ENCODE measurements around the gene GPR34.
"Not testable (repeated sequence)": the region's sequence is repeated elsewhere in the genome, so short reads cannot be mapped to it uniquely, and the experiment has no call there.

The GPR34 gene, protein sequence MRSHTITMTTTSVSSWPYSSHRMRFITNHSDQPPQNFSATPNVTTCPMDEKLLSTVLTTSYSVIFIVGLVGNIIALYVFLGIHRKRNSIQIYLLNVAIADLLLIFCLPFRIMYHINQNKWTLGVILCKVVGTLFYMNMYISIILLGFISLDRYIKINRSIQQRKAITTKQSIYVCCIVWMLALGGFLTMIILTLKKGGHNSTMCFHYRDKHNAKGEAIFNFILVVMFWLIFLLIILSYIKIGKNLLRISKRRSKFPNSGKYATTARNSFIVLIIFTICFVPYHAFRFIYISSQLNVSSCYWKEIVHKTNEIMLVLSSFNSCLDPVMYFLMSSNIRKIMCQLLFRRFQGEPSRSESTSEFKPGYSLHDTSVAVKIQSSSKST

DNA sequence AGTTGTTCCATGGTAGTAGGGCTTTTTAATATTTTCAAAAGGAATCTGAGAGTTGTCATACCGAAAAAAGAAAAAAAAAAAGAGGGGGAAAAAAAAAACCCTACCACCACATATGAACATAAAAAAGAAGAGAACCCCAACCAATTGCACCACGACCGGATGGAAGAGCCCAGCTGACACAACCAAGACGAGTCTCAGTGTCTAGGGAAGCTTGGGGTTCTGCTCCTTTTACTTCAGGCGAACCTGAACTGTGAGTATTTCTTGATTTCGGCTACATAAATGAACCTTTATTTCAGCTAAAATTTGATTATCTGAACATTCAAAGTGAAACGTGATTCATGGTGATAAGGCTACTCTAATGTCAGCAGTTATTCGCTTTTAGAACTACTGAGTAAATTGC lies at the start of gene GPR34:
Gene GPR34 (plus strand): TSS at position 139 of the 400 bp plus-strand sequence. CDS start 6,661 bp downstream, outside the sequence.
- no peak for DNase-seq (ENCODE audit: low read depth in 2 of 2)

DNA sequence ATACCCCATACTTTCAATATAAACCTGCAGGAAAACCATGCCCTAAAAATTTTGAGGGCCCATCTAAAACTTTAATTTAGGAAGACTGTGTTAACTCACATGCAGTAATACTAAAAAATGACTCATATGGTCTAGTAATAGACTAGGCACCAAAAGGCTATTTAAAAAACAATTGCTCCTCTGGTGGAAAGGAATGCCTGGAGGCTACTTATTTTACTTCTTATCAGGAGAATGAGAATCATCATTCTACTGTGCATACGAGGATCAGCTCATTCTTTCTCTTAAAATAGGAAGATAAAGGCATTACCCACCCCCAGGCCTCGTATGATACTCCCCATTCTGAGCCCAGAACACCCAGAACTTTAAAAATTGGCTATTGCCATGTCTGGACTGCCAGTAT lies 42.6 kb upstream of the GPR34 start:
- DNase-seq (ENCODE audit: low read depth in 2 of 2) = not testable (repeated sequence)

DNA sequence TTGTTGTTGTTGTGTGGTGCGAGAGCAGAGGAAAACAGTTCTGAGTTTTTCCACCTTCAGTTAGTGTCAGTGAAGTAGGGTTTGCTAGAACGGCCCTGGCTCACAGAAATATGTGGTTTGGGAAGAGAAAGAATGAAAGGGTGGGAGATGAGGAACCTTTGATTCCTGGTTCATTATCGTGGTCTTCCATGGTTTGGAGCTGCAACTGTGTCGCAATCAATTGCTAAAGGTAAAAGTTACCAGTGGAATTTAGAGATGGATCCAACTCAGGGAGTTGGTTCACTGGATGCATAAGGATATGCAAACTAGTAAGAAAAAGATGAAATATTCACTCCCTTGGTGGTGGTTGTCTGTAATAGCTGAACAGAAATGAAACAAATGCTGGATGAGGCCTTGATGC lies 35.6 kb upstream of the GPR34 start:
- DNase-seq (ENCODE audit: low read depth in 2 of 2) = no peak

DNA sequence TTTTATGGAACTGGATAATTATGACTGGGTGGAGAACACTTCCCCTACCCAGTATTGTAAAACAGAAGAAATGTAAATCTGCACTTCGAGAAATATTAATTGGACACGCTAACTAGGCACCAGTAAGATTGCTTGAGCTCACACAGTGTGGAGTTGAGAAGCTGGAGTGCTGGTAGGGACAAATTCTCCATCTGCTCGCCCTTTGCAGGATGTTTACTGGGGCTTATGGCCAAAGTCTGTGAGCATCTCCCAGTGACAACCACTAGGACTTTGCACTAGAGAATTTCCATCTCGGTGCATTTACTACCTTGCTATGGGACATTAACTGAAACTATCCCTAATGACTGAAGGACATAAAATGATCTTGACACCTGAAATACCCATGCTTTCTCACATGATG lies 33.7 kb upstream of the GPR34 start:
- DNase-seq (ENCODE audit: low read depth in 2 of 2) = no peak

DNA sequence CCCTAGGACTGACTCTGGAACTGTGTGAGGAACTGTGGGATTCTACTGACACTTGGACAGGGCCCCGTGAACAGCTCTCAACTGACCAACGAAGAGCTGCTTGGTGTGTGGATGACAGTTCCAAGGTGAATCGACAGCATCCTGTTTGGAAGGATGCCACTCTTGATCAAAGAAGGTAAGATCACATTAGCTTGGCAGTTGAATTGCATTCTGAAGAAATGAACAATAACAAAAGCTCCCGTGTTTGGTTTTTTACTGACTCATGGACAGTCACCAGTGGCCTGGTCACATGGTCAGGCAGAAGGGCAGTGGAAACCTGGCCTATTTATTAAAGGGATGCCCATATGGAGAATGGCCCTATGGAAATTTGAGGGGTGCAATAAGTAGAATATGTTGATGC lies 33.1 kb upstream of the GPR34 start:
- DNase-seq (ENCODE audit: low read depth in 2 of 2) = no peak

DNA sequence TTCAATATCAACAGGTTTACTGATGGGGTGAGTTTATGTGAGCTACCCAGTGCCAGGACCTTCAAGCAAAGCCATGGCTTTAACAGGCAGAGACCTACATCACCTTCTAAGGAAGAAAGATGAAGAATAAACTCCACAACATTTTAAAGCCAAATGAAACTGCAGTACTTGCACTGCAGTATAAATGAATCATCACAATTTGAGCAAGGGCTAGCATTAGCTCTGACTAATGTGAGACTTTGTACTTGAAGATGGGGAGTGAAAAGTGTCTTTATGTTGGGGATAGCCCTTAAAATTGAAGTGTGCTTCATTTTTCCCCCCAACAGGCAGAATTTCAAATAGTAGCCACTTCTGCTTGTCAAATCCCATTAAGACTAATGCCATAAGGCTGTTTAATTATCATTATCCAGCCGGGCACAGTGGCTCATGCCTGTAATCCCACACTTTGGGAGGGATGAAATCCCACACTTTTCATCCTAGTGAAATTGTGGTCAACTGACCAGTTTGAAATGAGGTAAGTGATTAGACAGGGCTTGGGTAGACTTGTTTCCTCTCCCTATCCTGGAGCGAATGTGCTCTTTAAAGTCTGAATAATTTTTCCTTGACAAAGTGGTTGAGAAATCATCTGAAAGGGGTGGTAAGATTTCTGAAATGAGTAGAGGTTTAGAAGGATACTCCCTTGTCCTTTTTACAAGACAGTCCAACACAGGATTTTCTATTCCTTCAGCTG lies 27.2 kb upstream of the GPR34 start:
- no peak for DNase-seq (ENCODE audit: low read depth in 2 of 2)

DNA sequence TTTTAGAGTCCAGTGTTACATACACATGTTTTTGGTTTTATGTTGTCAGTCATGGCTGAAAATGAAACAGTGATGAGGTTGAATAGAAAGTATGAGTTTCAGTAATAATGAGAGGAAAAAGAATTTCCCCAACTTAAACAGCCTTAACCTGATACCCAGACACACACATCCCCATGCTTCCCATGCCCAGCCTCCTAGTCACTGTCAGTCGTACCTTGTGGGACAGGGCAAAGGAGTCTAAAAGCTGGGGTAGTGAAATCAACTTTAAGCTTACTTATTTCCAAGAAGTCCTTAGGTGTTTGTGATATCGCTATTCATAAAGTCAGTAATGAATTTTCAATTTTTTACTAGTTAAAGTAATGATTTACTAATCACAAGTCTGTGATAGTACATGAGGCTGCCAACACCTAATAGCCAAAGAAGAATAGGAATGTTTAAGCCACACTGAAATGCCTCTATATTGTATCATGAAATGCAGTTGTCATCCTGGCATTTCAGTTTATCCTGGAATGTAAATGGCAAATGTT lies 24.3 kb upstream of the GPR34 start:
- no peak for DNase-seq (ENCODE audit: low read depth in 2 of 2)

DNA sequence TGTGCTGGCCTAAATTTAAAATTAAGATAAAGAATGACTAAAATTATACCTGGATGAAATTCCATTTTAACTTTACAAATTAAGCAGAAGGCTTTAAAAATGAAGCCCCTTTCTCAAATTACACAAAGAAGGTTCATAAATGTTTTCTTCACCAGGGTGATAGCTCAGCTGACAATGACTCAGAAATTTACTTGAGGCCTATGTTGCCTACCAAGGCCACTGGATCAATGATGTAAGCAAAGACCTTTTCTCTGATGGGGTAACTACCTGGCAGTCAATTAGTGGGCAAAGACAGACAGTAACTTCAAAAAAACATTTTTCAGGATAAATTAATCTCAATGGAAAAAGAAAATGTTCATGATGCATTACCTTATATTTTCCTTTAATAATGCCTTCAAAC lies 23.9 kb upstream of the GPR34 start:
- no peak for DNase-seq (ENCODE audit: low read depth in 2 of 2)

DNA sequence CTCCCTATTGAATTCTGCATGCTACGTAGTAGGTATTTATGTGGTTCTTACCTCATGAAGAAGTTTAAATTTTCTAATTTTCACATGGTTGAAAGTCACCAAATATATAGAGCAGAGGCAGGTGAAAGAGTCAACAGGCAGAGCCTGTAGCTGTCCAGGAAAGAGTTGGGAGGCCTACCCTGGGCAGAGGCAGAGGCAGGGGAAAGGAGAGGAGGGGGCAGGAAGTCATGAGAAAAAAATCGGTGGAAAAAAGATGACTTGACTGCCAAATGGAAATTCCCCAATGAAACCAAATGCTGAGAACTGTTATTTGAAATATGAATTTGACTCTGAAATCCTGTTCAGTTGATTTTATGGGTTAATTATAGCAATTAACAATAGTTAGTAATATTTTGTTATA lies 23.1 kb upstream of the GPR34 start:
- DNase-seq (ENCODE audit: low read depth in 2 of 2) = no peak

DNA sequence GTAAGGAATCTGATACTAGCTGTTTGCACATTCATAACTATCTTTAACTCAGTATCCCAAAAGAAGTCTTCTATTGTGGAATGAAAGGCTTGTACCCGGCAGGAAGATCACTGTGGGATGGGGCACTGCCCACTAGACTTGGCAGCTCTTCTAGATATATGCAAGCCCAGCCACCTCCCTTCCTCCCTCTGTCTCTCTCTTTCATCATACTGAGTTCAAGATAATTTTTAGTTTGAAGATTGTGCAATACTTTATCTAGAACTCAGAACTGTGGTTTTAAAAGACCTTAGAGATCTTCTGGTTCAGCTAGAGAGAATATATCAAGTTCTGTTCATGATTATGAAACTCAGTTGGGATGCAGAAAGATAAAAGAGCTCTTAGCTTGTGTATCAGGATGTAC lies 22.5 kb upstream of the GPR34 start:
- DNase-seq (ENCODE audit: low read depth in 2 of 2) = no peak

DNA sequence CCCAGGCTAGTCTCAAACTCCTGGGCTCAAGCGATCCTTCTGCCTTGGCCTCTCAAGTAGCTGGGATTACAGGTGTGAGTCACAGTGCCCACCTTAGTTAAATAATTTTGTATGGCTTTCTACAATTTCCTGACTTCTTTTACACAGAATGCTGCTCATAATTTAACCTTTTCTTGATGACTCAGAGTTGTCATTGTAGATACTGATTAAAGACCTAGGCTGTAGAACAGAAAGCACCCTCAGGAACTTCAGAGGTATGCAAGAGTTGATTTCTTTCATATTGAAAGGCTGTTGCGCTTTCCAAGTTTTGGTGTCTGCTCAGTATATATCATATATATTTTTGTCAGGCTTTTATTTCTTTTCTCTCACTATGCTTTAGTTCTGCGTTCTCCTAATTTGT lies 21.1 kb upstream of the GPR34 start:
- DNase-seq (ENCODE audit: low read depth in 2 of 2) = no peak

DNA sequence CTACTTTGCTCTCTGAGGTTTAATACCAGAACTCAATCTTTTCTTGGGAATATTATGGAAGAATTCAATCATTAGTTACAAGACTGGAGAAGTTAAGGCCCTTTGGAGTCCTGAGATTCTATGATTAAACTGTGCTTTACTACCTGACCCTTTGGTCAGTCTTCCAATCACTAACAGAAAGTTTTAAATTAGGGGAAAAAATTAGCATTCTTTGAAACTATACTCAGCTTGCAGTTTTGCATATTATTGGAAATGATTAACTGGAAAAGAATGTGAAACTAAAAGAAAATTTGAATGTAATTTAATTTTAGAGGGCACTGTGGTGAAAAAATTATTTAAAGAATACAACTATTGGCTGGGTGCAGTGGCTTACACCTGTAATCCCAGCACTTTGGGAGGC lies 18.7 kb upstream of the GPR34 start:
- DNase-seq (ENCODE audit: low read depth in 2 of 2) = no peak

DNA sequence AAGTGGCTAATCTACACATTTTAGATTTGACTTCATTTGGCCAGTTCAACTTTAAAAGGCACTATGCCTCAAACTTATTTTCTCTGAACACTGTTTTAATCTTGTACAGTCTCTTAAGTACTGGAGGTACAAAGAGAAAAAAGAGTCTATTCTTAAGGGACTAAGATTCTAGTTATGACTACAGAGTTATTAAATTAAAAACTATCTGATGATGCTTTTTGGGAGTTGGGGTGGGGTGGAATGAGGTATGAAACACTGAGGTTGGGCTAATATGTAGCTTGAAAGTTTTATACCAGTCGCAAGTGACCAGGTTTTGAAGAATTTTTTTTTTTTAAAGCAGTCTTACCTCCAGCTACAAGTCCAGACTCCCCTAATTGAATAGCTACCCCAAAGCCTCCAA lies 17.7 kb upstream of the GPR34 start:
- no peak for DNase-seq (ENCODE audit: low read depth in 2 of 2)

DNA sequence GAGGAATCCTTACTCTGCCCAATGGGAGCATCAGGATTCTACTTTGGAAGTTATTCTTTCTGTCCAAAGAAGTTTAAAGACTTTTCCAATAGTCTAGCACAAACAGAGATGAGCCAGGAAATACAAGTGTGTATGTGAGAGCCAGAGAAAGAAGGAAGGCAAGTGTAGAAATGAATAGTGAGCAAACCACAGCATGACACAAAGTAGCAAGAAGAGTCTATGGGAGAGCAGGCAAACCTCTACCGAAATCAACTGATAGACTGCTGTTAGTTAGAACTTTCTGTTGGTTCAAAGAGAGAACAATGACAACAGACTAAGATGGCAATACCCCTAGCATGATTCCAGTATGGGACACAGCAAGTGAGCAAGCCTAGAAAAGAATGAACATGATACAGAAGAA lies 16.1 kb upstream of the GPR34 start:
- DNase-seq (ENCODE audit: low read depth in 2 of 2) = no peak

DNA sequence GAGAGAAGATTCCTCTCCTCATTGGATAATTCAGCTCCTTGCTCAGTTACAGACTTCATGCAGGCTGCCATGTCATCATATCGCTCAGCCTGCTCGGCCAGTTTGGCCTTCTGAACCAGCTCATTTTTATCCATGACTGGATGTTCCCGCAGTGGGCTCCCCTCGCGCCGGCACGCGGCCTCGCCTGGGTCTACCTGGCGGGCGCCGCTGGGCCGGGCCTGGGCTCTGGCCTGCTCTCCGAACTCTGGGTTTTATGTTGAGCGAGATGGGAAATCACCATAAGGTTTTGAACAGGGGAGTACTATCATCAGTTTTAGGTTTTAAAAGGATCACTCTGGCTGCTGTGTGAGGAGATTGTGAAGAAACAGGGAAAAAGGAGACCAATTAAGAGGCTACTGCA lies 12.4 kb upstream of the GPR34 start:
- DNase-seq (ENCODE audit: low read depth in 2 of 2) = not testable (repeated sequence)

DNA sequence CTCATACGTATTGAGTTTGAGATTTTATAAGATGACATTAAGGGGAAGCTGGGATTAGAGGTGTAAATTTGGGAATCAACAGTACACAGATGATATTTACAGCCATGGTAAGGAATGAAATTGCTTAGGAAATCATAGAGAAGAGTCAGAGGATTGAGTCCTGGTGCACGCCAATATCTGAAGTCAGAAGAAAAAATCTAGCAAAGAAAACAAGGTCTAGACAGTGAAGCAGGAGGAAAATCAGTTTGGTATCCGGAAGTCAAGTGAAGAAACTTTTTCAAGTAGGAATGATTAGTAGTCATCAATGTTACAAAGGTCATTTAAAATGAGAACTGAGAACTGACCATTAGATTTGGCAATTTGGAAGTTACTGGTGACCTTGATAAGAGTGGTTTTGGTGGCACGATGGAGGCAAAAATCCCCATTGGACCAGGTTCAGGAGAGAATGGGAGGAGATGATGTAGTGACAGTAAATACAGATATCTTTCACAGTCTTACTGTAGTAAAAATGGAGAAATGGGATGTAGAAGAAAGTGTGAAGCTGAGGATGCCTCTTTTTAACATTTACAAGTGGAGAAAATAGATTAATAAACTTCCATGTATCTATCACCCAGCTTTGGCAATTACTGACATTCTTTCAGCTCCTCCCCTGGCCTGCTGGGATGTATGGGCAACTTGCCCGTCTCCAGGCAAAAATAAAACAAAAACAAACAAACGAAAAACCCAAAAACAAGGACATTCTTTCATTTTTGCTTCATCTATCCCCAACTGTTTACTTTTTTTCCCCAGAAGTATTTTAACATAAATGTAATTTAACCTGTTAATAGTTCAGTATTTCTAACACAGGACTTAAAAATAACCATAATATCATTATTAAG lies 11.4 kb upstream of the GPR34 start:
- DNase-seq (ENCODE audit: low read depth in 2 of 2) = no peak

DNA sequence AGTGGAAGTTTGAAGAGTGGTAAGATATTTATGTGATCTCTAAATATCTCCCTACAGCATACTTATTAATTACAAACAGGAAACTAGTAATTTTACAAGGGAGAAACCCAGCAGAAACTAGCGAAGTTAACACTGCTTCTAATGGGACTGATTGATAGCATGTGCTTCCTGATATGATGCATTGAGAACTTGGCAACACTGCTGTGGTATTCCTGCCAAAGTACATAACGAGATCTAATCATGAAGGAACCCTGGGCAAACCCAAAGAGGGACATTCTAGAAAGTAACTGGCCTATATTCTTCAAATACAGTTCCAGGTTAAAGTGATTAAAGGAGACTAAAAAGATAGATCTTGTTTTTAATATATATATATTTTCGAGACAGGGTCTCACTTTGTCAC lies 4.6 kb upstream of the GPR34 start:
- DNase-seq (ENCODE audit: low read depth in 2 of 2) = no peak

DNA sequence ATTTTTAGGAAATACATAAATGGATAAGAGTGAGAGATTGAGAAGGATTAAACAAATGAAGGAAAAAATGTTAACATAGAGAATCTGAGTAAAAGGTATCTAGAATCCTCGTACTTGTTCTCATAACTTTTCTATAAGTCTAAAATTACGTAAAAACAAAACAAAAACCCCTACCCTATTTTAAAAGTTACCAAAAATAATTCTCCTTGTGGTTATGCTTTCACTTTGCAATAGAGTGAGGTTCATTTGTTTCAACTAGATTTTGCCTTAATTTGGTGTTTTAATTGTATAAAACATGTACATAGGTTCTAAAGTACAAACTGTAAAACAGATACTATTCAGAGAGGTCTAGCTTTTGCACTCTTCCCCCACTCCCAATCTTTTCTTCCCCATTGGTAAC lies 3.8 kb upstream of the GPR34 start:
- no peak for DNase-seq (ENCODE audit: low read depth in 2 of 2)

DNA sequence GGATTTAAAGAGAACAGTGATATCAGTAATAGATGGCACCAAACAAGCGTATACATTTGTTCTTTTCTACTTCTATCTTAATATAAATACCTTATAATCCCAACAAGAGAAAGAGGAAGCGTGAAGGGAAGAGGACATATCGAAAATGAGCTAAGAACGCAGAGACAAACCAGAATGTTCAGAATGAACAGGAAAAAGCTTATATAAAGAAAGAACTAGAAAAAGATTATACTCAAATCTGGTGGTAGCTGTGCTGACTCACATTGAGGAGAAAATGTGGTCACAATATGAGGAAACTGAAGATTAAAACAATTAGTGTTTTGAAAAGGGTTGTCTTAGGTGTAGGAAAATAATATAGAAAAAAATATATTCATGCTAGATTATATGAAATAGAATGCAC lies 2.0 kb upstream of the GPR34 start:
- no peak for DNase-seq (ENCODE audit: low read depth in 2 of 2)

DNA sequence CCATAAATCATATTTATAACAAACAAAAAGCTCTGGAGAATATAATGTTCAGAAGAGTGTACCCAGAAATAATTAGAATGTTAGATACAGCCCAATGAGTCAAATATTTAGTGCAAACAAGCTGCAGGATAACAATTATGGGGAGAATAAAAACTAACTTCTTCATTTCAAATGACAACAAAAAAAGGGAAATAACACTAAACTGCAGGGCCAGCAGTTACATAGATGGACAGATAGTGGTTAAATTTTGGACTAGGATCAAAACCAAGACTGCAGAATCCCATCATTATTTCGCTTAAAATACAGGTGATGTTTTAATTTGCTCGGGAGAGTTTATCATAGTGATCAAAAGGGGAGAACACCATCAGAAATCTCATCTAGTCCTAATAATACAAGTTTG lies 617 bp upstream of the GPR34 start:
- no peak for DNase-seq (ENCODE audit: low read depth in 2 of 2)

DNA sequence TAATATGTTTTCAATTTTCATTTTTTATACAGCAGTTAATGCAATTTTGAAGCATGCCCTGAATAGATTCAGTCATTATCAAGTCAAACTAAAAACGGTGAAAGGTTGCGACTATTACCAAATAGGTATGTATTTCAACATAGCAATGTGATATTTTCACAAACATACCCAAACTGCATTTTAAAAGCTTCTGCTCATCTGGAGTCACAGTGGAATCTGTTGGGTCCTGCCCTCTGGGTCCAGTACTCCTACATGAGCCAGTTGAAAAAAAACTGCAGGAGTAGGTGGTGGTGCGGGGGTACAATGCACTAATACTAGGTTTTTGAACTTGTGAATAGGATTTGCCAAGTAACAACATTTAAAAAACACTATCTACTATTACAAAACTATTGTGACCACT lies 938 bp downstream of the GPR34 start:
- no peak for DNase-seq (ENCODE audit: low read depth in 2 of 2)

DNA sequence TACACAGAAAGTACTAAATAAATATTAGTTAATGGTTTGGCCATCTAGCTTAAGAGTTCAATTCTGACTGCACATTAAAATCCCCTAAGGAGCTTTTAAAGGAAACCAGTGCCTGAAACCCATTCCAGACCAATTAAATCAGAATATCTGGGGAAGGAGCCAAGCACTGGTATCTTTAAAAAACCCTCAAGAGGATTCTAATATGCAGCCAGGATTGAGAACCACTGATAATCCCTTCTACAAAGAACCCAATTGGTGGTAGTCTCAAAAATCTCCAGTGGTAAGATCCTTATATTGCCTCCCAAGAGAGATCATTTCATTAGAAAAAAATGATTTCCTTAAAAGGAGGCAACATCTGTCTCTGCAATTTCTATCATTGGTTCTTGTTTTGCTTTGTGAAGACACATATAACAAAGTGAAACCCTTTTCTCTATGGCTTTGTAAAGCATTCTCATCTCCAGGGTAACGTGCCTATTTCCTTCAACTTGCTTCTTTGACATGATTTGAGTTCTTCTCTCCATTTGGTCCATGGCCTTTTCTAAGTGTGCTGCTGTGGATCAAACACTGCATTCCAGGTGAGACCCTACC lies 3.5 kb downstream of the GPR34 start:
- DNase-seq (ENCODE audit: low read depth in 2 of 2) = peak; percentile 70 to 71

Data from fibroblast of skin of left quadriceps (primary cell).